Keratinocyte (primary cell): Measurements from ENCODE around the gene ASIC1.

Experiments
- CTCF ChIP-seq, 3 experiments: IDR thresholded peaks in 1 of 3; conservative IDR thresholded peaks in 1 of 3; optimal IDR thresholded peaks in 1 of 3; 2 replicates in 2 of 3; 3 replicates in 1 of 3; pipeline versions ENCODE3 to v1.5.1; 2011; ENCODE audit warnings: low read length in 3 of 3, mild to moderate bottlenecking in 3 of 3, moderate library complexity in 2 of 3, control low read depth in 1 of 3, inconsistent platforms in 1 of 3; ENCODE audit not compliant: insufficient read depth in 2 of 3; ENCODE audit errors: extremely low read depth in 1 of 3
- EZH2 ChIP-seq: IDR thresholded peaks from one replicate; pipeline ENCODE4 v1.6.1; 2012; ENCODE audit warnings: inconsistent platforms, mild to moderate bottlenecking, low read length, moderate library complexity

- TF ChIP-seq CTCF (optimal IDR thresholded peaks at IDR 0.05 in 1 of 3, IDR thresholded peaks at IDR 0.05 in 1 of 3, conservative IDR thresholded peaks at IDR 0.05 in 1 of 3; ENCODE audit: extremely low read depth in 1 of 3, insufficient read depth in 2 of 3, low read length in 3 of 3) (no peak), EZH2 (no peak)
Measured at GRCh38 chr12:50018968-50019367, 38.4 kb upstream of the ASIC1 start.
